B cell (primary cell): Measurements from ENCODE around the gene ANKS1B. TPM values are rescaled to one million over a fixed set of nuclear protein-coding genes. Genes with fewer than 3 reads are reported as not detected.

ENCODE experiments used
- ATAC-seq: fragments of 200-7000 bp; cut with Tn5 transposase; one replicate; pipeline ENCODE4 v1.10.0; 2021; ENCODE audit warnings: low read depth, mild to moderate bottlenecking, moderate number of reproducible peaks, moderate library complexity
- CTCF ChIA-PET: fragments of 350-600 bp; sonication (Branson Sonifier 250); formaldehyde crosslinking; loops from one replicate; lab custom pipeline; 2021; ENCODE audit warnings: antibody characterized with exemption, inconsistent platforms; lab: Charles Lee
- POLR2A ChIA-PET: fragments of 350-600 bp; sonication (Branson Sonifier 250); formaldehyde crosslinking; loops from one replicate; lab custom pipeline; 2021; ENCODE audit warnings: antibody characterized with exemption; lab: Charles Lee
- DNase-seq: peaks from one replicate; pipeline ENCODE4 v3.0.0; 2013
- H2AFZ ChIP-seq: 2 replicates; pipeline ENCODE4 v1.6.1; 2012; ENCODE audit warnings: mild to moderate bottlenecking, low read depth, low read length; ENCODE audit not compliant: insufficient read depth, poor library complexity, severe bottlenecking
- H3K27ac ChIP-seq, 2 donors: 1 replicate in 1 of 2; 2 replicates in 1 of 2; pipeline ENCODE4 v1.5.1; 2012 to 2013; ENCODE audit warnings: low read length in 2 of 2, mild to moderate bottlenecking in 2 of 2, moderate library complexity in 1 of 2
- H3K27me3 ChIP-seq, 4 experiments: fragments of 200-600 bp in 1 of 4; sonication (generic) in 1 of 4; replicated peaks in 1 of 4; 1 replicate in 2 of 4; 2 replicates in 2 of 4; pipeline versions ENCODE4 v1.6.1 to v1.7.0; 2013 to 2016; ENCODE audit warnings: low read length in 3 of 4, mild to moderate bottlenecking in 2 of 4, mixed read lengths in 1 of 4, moderate library complexity in 1 of 4; ENCODE audit not compliant: insufficient read depth in 4 of 4, control insufficient read depth in 3 of 4; ENCODE audit errors: control extremely low read depth in 1 of 4
- H3K36me3 ChIP-seq, 2 experiments: replicated peaks in 1 of 2; 1 replicate in 1 of 2; 2 replicates in 1 of 2; pipeline versions ENCODE4 v1.6.1 to v1.7.1; 2013; ENCODE audit warnings: low read length in 1 of 2; ENCODE audit not compliant: insufficient read depth in 2 of 2, control insufficient read depth in 1 of 2; ENCODE audit errors: control extremely low read depth in 1 of 2, extremely low read depth in 1 of 2
- H3K4me1 ChIP-seq, 2 donors: fragments of 200-600 bp in 1 of 2; sonication (generic) in 1 of 2; 1 replicate in 1 of 2; 2 replicates in 1 of 2; pipeline versions ENCODE4 v1.5.1 to v1.6.1; 2013 to 2017; ENCODE audit warnings: low read length in 2 of 2; ENCODE audit not compliant: control insufficient read depth in 2 of 2, insufficient read depth in 2 of 2
- H3K4me2 ChIP-seq: replicated peaks from 2 replicates; pipeline ENCODE3; 2012; ENCODE audit warnings: mild to moderate bottlenecking, low read depth, low read length; ENCODE audit not compliant: poor library complexity, severe bottlenecking
- H3K4me3 ChIP-seq, 5 experiments: fragments of 200-600 bp in 1 of 5; sonication (generic) in 1 of 5; 1 replicate in 3 of 5; 2 replicates in 2 of 5; pipeline versions ENCODE4 v1.5.1 to v1.7.0; 2011 to 2016; ENCODE audit warnings: low read length in 4 of 5, mild to moderate bottlenecking in 4 of 5, low read depth in 2 of 5, control low read depth in 1 of 5, moderate library complexity in 1 of 5; ENCODE audit not compliant: insufficient read depth in 1 of 5; ENCODE audit errors: control extremely low read depth in 1 of 5, extremely low read depth in 1 of 5
- H3K79me2 ChIP-seq: fragments of 200-600 bp; sonication (generic); one replicate; pipeline ENCODE4 v1.6.0; 2016; ENCODE audit warnings: low read length; ENCODE audit not compliant: control insufficient read depth, insufficient read depth
- H3K9ac ChIP-seq: fragments of 200-600 bp; sonication (generic); 2 replicates; pipeline ENCODE4 v1.6.1; 2017; ENCODE audit warnings: mild to moderate bottlenecking, low read length, moderate library complexity
- H3K9me3 ChIP-seq, 3 donors: one replicate each; pipeline versions ENCODE4 v1.6.1 to v1.7.1; 2013; ENCODE audit warnings: low read length in 2 of 3; ENCODE audit not compliant: control insufficient read depth in 2 of 3, insufficient read depth in 1 of 3; ENCODE audit errors: control extremely low read depth in 1 of 3
- H4K20me1 ChIP-seq: 2 replicates; pipeline ENCODE4 v1.6.0; 2012; ENCODE audit warnings: mild to moderate bottlenecking, low read length; ENCODE audit not compliant: insufficient read depth, control insufficient read depth, poor library complexity, severe bottlenecking
- H3K27ac Mint-ChIP-seq: one replicate; pipeline ENCODE4 v1.8.0; 2021; ENCODE audit warnings: mixed read lengths
- H3K27me3 Mint-ChIP-seq: one replicate; pipeline ENCODE4 v1.8.0; 2021; ENCODE audit warnings: mixed read lengths
- H3K4me1 Mint-ChIP-seq: one replicate; pipeline ENCODE4 v1.8.0; 2021; ENCODE audit warnings: mixed read lengths
- H3K4me3 Mint-ChIP-seq: one replicate; pipeline ENCODE4 v1.8.0; 2021; ENCODE audit warnings: mixed read lengths
- H3K9me3 Mint-ChIP-seq: one replicate; pipeline ENCODE4 v1.8.0; 2022; ENCODE audit warnings: mixed read lengths; ENCODE audit not compliant: insufficient read depth
- EZH2 ChIP-seq: IDR thresholded peaks from 2 replicates; pipeline ENCODE4 v1.6.1; 2012; ENCODE audit warnings: borderline replicate concordance, low read depth, mild to moderate bottlenecking, moderate library complexity, low read length; ENCODE audit not compliant: insufficient read depth, poor library complexity, severe bottlenecking
- WGBS: methylation state at CpG from one replicate; pipeline ENCODE4 v1.1.5; 2013; ENCODE audit warnings: missing lambda C conversion rate; ENCODE audit not compliant: insufficient coverage; 5-methylcytosine and 5-hydroxymethylcytosine counted together
- intact Hi-C: fragments of 100-400 bp; cut with micrococcal nuclease; formaldehyde crosslinking; loops from one replicate; pipeline ENCODE4 v1.10.0; 2022
- polyA plus RNA-seq: library from polyadenylated mRNA; depleted of rRNA; stranded (reverse); fragments of >200 nt; gene quantifications from 2 replicates; pipeline ENCODE4 v1.2.3, GENCODE V29; 2012
- total RNA-seq, 2 donors: library from RNA; stranded (reverse); fragments of 120-200 nt in 1 of 2; gene quantifications; 1 replicate in 1 of 2; 2 replicates in 1 of 2; pipeline versions ENCODE4 v1.2.3 to v1.2.4, GENCODE V29; 2013 to 2022
- TF ChIP-seq, protein P1 (sequence below): fragments of 200-600 bp; IDR thresholded peaks from one replicate; pipeline ENCODE4 v1.8.0; 2022; ENCODE audit warnings: antibody characterized with exemption, mild to moderate bottlenecking

The ANKS1B gene
- total and polyA plus RNA-seq, 2 donors (not counting 1 experiment from before 2014, with no cell fraction given) = not detected

GRCh38 chr12:98701166-98701565 is 1283.6 kb downstream of the ANKS1B start:
- Histone ChIP-seq H3K4me1 (no peaks in the 10 kb centered on the region), H3K27ac (no peak overlapping the region), H4K20me1 (no peaks in the 10 kb centered on the region), H3K9ac (no peak overlapping the region), H3K36me3 (peaks cover 3 to 51% of the 10 kb centered on the region in 2 experiments), H3K4me3 (no peak overlapping the region), H3K4me2 (no peak overlapping the region), H3K79me2 (no peaks in the 10 kb centered on the region), H3K27me3 (no peaks in the 10 kb centered on the region), H2AFZ (no peak overlapping the region), H3K9me3 (no peaks in the 10 kb centered on the region)
- Mint-ChIP-seq H3K4me3 (no peak overlapping the region), H3K9me3 (no peaks in the 10 kb centered on the region), H3K27ac (no peak overlapping the region), H3K27me3 (no peaks in the 10 kb centered on the region), H3K4me1 (no peaks in the 10 kb centered on the region)
- intact Hi-C loops = no loop called here
- CTCF ChIA-PET = interaction anchor here (0.9 kb wide), 1 partner anchor 150 kb away, joined by 3 read pairs; no protein-coding TSS in a partner anchor
- ATAC-seq (no peak), DNase-seq (no peak)
- TF ChIP-seq EZH2 = no peak
- TF ChIP-seq, protein P1, sequence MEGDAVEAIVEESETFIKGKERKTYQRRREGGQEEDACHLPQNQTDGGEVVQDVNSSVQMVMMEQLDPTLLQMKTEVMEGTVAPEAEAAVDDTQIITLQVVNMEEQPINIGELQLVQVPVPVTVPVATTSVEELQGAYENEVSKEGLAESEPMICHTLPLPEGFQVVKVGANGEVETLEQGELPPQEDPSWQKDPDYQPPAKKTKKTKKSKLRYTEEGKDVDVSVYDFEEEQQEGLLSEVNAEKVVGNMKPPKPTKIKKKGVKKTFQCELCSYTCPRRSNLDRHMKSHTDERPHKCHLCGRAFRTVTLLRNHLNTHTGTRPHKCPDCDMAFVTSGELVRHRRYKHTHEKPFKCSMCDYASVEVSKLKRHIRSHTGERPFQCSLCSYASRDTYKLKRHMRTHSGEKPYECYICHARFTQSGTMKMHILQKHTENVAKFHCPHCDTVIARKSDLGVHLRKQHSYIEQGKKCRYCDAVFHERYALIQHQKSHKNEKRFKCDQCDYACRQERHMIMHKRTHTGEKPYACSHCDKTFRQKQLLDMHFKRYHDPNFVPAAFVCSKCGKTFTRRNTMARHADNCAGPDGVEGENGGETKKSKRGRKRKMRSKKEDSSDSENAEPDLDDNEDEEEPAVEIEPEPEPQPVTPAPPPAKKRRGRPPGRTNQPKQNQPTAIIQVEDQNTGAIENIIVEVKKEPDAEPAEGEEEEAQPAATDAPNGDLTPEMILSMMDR = no peak
- POLR2A ChIA-PET = no interaction called here
- no CpG with 5 or more reads among the region's 1 CpG for WGBS

GRCh38 chr12:98699586-98699985 is 1285.2 kb downstream of the ANKS1B start:
- Histone ChIP-seq H3K27me3 (no peaks in the 10 kb centered on the region), H3K79me2 (no peaks in the 10 kb centered on the region), H4K20me1 (no peaks in the 10 kb centered on the region), H2AFZ (no peak overlapping the region), H3K27ac (no peak overlapping the region), H3K4me2 (no peak overlapping the region), H3K4me3 (no peak overlapping the region), H3K9ac (no peak overlapping the region), H3K9me3 (no peaks in the 10 kb centered on the region), H3K36me3 (peaks cover 3 to 56% of the 10 kb centered on the region in 2 experiments), H3K4me1 (no peaks in the 10 kb centered on the region)
- ChIA-PET CTCF (interaction anchor here (0.6 to 1.6 kb wide), 3 partner anchors 13 to 297 kb away, joined by 3 read pairs; no protein-coding TSS in a partner anchor), POLR2A (no interaction called here)
- DNase-seq (no peak), ATAC-seq (no peak)
- TF ChIP-seq EZH2 = no peak
- TF ChIP-seq, protein P1 = no peak
- Mint-ChIP-seq H3K4me1 (no peaks in the 10 kb centered on the region), H3K27ac (no peak overlapping the region), H3K27me3 (no peaks in the 10 kb centered on the region), H3K4me3 (no peak overlapping the region), H3K9me3 (no peaks in the 10 kb centered on the region)
- WGBS = no CpG with 5 or more reads among the region's 3 CpGs
- intact Hi-C loops = no loop called here
